NCI-H146 (cell line): Measurements from ENCODE around the gene CENPA.
"Not testable (repeated sequence)": the region's sequence is repeated elsewhere in the genome, so short reads cannot be mapped to it uniquely, and the experiment has no call there.

Experiments
- DNase-seq: peaks from one replicate; lab custom pipeline; 2025; lab: John Stamatoyannopoulos, UW

CENPA gene

DNA sequence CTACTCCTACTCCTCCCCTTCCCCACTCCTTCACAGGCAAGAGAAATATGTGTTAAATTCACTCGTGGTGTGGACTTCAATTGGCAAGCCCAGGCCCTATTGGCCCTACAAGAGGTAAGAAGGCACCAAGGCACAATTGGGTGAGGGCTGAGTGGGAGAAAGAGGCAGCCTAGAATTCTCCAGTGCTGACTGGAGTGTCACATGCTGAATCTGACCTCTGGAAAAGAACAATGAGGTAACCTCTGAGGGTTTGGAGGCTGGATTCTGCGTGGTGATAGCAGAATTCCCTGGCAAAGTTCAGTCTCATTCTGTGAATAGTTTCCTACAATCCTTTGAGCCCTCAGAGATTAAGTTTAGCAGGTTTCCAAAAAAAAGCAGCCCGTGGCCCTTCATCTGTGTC, 6.9 kb downstream of the CENPA start:
- no peak for DNase-seq

DNA sequence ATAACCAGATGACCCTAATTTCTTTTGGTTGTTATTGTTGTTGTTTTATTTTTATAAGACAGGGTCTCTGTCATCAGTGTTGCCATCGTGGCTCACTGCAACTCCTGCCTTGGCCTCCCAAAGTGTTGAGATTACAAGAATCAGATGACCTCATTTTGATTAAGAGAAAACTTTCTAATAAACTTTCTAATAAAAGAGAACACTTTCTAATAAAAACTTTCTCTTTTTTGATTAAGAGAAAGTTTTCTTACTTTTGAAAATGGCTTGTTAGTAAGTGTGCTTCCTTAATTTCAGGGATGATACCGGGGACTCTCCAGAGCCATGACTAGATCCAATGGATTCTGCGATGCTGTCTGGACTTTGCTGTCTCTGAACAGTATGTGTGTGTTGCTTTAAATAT, 7.7 kb downstream of the CENPA start:
- DNase-seq = no peak

DNA sequence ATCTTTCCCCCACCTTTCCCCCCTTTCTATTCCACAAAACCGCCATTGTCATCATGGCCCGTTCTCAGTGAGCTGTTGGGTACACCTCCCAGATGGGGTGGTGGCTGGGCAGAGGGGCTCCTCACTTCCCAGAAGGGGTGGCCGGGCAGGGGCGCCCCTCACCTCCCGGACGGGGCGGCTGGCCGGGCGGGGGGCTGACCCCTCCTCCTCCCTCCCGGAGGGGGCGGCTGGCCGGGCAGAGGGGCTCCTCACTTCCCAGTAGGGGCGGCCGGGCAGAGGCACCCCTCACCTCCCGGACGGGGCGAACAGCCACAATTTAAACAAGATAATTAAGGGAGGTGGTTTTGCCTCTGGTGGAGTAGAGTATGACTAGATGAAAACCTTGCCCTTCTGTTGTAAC, 9.3 kb downstream of the CENPA start:
- DNase-seq = not testable (repeated sequence)

DNA sequence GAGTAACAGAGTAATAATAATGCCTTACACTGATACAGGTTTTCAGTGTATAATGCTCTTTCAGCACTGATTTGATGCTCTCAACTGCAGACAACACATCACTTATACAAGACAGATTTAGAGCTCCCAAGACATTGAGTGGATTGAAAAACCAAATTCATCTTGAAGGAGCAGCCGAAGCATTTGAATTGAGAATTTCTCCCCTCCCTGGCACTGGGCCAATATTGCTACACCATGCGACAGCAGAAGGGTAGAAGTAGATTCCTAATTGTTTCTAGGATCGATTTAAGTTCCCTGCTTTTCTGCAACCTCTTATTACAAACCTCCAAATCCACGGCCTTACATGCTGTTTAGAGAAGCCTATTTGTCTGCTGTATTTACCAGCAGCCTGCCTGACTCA, 15.5 kb downstream of the CENPA start:
- no peak for DNase-seq

DNA sequence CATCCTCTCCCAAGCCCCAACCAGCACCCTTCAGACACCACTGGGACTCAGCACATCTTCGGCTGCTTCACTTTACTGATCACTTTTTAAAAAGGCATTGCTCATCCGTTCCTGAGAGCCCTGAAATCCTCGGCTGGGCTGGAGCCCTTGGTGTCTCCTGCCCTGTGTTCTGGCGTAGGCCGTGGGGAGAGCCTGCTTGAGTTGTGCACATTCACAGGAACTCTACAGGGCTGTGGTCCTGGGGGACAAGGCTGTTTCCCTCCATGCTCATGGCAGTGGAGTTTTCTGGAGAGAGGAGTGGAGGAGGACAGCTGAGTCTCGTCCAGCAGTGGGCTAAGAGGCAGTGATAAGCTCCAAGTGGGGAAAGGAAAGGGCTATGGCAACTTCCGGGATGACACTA, 15.9 kb downstream of the CENPA start:
- no peak for DNase-seq

DNA sequence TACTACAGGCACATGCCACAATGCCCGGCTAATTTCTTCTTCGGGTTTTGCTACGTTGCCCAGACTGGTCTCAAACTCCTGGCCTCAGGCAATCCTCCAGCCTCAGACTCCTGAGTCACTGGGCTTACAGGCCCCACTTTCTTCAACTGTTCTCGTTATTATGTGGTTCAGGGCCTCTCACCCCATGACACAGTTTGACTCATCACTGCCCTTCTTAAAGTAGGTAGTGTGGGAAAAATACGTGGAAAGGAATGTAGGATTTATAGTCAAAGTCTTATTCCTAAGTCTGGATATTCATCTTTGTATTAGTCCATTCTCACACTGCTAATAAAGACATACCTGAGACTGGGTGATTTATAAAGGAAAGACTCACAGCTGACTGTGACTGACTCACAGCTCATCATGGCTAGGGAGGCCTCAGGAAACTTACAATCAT, 19.4 kb downstream of the CENPA start:
- no peak for DNase-seq

DNA sequence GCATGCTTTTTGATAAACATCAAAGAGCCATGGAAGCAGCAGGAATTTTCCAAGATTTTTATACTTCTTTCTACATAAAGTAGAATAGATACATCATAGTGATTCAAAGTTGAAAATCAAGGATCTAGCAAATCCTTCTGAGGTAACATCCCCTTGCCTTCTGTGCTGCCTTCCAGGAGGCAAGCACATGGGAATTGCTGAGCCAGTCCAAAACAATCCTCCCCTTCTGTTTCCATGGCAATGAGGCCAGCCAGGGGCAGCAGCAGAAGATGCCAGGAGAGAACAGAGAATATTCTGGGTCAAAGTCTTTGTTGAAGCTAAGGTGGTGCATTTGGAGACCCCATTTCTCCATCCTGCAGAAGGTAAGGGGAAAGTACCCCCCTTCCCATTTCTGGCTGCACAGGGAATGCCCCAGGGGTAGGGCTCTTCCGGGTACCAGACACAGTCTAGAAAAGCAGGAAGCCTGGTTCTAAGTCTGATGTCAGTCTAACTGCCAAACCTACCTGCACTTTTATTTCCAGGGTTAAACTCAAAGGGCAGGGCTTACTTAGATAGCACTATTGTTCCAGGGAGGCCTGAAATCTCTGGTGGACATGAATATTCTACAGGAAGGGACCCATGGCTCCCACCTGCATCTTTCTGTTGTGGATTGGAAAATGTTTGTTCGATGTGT, 22.1 kb downstream of the CENPA start:
- DNase-seq = peak; percentile 5

DNA sequence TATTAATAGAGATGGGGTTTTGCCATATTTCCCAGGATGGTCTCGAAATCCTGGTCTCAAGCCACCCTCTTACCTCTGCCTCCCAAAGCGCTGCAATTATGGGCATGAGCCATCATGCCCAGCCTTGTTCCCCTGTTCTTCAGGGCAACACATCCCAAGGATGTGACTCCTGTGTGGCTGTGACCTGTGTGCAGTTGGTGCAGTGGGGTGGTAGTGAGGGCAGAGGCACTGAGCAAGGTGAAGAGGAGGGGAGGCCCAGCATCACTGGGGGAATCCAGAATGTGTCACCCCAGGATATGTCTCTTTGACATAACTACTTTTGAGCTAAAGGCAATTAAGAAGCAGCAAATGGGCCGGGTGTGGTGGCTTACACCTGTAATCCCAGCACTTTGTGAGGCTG, 23.4 kb downstream of the CENPA start:
- no peak for DNase-seq

DNA sequence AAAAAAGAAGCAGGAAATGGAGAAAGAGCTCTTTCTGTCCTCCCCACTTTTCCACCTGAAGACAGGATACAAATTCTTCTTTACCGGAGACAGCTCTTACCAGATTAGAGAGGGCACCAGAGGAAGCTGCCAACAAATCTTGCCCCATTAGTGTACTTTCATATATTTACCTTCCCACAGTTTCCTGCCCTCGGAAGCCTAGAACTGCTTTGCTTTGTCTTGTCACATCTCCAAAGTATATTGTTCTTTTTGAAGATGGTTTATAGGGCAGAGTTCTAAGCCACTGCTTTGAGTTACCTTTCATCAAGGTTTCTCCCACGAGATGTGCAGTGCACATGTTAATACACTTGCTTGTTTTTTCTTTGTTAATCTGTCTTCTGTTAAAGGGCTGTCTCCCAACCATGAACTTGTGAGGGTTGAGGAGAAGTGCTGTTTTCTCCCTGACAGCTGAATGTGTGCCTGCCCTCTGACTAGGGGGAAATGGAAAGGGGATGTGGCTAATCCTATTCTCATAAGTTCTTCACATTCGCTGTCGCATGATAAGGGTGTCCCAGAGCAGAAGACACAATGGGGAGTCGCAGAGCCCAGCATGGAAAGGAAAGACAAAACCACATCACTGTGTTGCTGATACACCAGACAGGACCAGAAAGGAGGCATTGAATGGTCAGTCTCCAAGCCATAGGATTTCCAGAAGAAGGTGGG, 24.2 kb downstream of the CENPA start:
- no peak for DNase-seq

DNA sequence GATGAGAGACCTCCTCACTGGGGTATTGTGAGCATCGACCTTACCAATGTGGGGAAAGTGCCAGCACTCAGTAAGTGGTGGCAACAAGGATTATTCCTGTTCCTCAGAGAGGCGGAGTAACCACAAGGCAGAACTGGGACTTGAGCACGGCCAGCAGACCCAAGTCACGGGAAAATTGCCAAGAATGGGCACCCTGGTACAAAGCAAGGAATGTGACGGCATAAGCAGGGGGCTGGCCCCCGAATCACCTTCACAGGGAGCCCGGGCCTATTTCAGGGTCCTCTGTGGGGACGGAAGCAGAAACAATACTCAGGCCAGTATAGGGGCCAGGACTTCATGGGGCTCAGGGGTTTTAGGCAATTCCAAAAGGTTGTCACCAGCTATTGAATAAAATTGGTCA, 25.4 kb downstream of the CENPA start:
- DNase-seq = no peak

DNA sequence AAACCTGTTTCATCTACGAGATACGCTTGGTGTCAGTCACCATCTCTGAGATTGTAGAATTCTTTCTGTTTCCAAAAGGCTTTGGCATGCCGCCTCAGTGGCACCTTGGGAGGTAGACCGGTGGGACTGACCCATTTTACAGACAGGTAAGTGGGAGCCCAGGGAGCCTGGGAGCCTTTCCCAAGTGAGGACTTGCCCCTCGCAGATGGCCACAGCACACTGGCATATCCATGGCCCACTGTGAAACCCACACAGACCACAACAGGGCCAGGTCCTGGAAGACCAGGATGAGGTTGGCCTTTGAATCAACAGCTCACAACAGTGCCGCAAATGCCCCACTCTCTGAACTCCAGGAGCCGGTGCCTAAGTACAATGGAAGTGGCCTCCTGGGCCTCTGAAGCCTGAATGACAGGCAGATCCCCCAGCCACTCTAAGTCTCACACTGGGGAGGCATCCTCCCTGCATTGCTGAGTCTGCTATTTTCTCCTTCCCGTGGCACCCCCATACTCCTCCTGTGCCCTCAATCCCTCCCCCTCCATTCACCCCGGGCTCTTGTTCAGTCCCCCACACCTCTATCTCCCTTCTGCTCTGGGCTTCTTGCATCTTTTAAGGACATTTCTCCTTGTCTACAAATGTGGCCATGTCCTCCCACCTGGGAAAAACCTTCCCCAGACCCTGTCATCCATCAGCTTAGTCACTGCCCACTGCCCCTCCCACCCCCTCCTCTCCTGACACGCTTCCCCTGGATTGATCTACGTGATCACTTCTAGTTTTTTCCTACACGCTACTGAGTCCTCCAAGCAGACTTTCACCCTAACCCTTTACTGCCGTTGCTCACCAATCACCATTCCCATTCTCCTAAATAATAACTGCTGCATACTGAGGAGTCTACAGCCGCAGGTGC, 26.2 kb downstream of the CENPA start:
- DNase-seq = no peak

DNA sequence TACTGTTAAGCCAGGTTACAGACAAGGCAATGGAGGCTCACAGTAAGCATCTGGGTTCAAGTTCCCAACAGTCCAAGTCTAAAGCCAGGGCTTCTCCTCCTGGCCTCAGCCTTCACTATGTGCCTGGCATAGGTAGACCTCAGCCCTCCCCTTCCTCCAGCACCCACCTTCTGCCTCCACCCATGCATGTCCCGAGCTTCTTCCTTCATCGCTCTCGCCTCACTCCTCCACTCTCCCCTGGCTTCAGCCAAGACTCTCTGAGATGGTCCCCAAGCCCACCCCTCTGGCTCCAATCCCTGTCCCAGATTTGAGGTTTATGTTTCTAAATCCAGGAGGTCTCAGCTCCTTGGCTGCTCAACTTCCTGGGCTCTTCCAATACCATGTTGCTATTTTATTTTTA, 26.9 kb downstream of the CENPA start:
- no peak for DNase-seq

DNA sequence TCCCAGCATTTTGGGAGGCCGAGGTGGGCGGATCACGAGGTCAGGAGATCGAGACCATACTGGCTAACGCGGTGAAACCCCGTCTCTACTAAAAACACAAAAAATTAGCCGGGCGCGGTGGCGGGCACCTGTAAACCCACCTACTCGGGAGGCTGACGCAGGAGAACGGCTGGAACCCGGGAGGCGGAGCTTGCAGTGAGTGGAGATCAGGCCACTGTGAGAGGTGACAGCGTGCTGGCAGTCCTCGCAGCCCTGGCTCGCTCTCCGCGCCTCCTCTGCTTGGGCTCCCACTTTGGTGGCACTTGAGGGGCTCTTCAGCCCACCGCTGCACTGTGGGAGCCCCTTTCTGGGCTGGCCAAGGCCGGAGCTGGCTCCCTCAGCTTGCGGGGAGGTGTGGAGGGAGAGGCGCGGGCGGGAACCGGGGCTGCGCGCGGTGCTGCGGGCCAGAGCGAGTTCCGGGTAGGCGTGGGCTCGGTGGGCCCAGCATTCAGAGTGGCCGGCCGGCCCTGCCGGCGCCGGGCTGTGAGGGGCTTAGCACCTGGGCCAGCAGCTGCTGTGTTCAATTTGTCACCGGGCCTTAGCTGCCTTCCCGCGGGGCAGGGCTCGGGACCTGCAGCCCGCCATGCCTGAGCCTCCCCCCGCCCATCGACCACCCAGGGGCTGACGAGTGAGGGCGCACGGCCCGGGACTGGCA, 28.4 kb downstream of the CENPA start:
- not testable (repeated sequence) for DNase-seq

DNA sequence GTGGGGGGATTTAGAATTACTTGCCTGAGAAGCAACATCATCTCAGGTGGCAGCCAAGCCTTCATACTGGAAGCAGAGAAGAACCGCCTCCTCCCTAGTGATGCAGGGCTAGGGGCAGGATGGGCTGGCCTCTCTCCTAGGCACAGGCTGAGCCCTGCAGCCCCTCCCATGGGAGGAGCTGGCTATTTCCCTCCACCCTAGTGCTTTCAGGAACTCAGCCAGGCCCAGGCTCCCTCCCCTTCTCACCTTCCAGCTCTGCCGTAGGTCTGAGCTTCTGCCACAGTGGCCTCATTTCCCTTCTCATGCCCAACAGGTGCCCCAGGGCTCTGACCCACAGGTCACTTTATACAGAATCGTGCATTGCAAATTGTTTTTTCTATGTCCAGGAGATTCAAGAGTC, 31.0 kb downstream of the CENPA start:
- peak; percentile 9 for DNase-seq

DNA sequence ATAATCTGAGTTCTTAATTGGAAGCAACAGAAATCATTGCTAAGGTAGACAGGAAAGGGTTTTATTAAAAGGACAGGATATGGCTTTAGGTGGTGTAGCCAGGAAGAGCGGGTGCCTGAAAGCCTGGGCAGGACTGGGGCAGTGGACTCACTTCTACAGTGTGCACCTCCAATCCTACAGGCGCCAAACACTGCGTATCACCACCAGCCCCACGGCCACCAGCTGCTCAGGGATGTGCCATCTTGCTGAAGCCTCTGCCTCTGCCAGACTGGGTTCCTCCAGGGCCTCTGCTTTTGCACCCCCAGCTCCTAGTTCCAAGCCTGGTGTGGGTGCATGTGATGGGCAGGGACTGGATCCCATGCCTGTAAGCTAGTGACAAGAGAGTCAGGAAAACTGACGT, 32.4 kb downstream of the CENPA start:
- no peak for DNase-seq

DNA sequence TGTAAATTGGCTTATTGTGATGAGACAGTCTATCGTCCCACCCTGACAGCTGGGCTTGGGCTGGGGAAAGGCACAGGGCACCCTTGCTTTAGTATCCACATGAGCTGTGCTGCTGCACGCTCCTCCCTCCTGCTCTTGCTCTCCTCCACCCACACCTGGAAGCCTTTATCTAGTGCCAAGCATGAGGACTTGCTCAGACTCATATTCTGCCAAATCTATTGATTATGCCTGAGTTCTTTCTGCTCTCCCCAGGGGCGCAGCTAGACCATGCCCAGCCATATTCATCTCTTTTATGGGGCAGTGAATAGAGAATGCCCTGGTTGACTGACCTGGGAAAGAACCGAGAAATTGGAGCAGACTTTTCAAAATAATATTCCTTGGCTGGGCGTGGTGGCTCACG, 33.1 kb downstream of the CENPA start:
- no peak for DNase-seq

DNA sequence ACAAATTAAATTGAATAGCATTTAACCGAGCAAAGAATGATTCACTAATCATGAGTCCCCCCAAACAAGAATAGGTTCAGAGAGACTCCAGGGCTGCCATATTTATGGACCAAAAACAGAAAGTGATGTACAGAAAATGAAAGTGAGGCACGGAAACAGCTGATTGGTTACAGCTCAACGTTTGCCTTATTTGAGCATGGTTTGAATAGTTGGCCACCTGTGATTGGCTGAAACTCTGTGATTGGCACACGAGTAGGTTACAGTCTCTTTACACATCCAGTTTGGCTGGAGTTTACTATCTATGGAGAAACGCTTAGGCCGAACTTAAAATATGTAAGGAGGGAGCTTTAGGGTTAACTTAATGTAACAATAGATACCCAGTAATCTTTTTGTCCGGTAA, 35.1 kb downstream of the CENPA start:
- DNase-seq = no peak

DNA sequence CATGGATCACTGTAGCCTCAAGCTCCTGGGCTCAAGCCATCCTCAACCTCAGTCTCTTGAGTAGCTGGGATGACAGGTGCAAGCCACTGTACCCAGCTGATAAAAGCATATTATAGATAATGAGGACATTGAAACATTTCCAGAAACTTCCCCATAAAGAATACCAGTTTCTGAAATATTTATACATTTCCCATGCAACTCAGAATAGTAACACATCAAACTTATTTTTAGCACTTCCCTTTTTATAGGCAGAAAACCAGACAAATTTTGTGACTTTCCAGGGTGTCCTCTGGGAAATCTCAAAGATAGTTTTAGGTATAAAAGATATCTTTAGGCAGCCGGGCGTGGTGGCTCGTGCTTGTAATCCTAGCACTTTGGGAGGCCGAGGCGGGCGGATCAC, 37.0 kb downstream of the CENPA start:
- DNase-seq = no peak

DNA sequence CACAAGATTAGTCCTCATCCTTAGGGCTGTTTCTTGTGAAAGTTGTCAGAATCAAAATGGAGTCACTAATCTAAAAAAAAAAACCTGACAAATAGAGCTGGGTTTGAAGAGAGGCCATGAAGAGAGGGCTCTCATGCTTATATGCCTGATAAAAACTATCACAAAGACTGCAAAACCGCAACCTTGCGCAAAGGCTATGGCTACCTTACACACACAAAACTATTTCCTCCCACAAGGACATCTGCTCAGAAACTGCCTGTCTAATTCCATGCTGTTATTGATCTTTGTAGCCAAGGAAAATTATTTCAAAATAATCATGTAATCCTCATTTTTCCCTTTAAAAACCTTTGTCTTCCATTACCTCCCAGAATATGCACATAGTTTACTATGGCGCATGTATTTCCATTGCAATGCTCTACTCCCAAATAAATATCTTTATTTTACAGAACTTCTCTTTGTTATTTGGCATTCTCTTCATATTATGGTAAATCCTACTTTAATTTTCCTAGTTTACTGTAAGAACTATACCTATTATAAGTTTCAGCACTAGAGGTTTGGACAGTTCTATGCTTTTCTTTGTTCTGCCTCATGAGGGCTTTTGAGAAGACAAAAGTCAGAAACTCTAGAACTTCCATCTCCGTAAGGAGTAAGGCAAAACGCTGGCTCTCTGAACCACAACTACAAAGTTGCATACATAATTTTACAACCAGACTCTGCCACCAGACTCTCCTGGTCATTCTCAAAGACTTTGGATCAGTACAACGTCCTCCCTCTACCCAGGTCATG, 52.5 kb downstream of the CENPA start:
- no peak for DNase-seq

DNA sequence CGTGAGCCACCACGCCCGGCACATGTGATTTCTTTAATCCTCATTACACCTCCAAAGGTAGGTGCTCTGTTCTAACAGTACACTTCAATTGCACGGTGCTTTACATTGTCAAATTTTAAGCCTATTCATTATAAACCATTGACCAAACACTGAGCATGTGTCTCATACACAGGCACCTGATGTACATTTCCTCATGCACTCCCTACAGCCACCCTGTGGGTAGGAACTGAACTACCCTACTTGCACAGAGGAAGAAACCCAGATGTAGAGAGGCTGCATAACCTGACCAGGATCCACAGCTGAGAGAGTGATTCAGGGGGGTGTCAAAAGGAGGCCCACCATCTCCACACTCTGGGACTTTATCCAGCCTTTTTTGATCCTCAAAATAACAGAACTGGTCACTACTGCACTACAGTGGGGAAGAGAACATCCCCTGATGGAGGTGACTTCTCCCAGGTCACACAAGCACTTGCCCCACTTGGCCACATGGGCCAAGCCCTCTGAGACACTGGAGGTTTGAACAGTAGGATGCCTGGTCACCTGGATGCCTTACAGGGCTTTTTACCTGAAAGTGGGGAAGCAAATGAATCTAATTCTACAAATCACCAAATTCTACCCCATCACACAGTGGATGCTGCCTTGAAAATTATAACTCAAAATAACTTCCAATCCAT, 55.2 kb downstream of the CENPA start:
- peak; percentile 17 for DNase-seq

DNA sequence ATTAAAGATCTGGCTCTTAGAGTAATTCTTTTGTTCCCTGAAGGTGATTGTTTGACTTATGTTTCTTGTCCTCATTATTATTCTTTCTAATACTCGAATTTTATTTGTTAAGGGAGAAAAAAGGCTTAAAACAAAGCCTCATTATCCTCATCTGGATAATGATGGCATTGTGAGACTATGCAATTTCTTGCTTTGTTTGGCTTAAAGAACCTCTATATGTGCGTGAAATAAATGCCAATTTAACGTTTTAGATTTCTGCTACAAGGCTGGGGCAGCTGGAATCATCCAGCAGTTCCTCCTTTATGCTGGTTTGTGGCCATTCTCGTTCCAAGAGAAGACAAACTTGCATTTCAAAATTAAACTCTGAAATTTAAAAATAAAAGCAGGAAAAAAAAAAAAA, 57.2 kb downstream of the CENPA start:
- no peak for DNase-seq
